NCI-H146 (cell line): ENCODE results near the gene ANKRD11.

Experiments
- DNase-seq: peaks from one replicate; lab custom pipeline; 2025; lab: John Stamatoyannopoulos, UW

ANKRD11 gene

GRCh38 chr16:89490439-89491237, at the start of gene ANKRD11:
ANKRD11 (minus strand) TSS chr16:89490561; CDS start chr16:89317019, 173,542 bp downstream.
- peak; percentile 98 for DNase-seq

- no peak for DNase-seq
These were observed 47.9 kb upstream of the ANKRD11 start for GRCh38 chr16:89538286-89538685.

- no peak for DNase-seq
These were observed 47.2 kb upstream of the ANKRD11 start for GRCh38 chr16:89537549-89537925.

GRCh38 chr16:89536886-89537548, 46.7 kb upstream of the ANKRD11 start:
- no peak for DNase-seq

- DNase-seq, result no peak
These were observed 46.0 kb upstream of the ANKRD11 start for GRCh38 chr16:89536371-89536770.

GRCh38 chr16:89534252-89534756, 43.9 kb upstream of the ANKRD11 start:
- DNase-seq, result no peak

GRCh38 chr16:89531821-89532526, 41.6 kb upstream of the ANKRD11 start:
- DNase-seq, result no peak

- no peak for DNase-seq
These were observed 40.3 kb upstream of the ANKRD11 start for GRCh38 chr16:89530401-89531381.

GRCh38 chr16:89529097-89529496, 38.7 kb upstream of the ANKRD11 start:
- no peak for DNase-seq

GRCh38 chr16:89525146-89525913, 35.0 kb upstream of the ANKRD11 start:
- no peak for DNase-seq

GRCh38 chr16:89523680-89524344, 33.5 kb upstream of the ANKRD11 start:
- DNase-seq, result no peak

GRCh38 chr16:89522287-89522686, 31.9 kb upstream of the ANKRD11 start:
- DNase-seq, result no peak

- no peak for DNase-seq
These were observed 29.5 kb upstream of the ANKRD11 start for GRCh38 chr16:89519881-89520280.

GRCh38 chr16:89517128-89517527, 26.8 kb upstream of the ANKRD11 start:
- DNase-seq, result no peak

GRCh38 chr16:89512453-89512852, 22.1 kb upstream of the ANKRD11 start:
- no peak for DNase-seq

GRCh38 chr16:89511374-89511773, 21.0 kb upstream of the ANKRD11 start:
- DNase-seq, result no peak

- DNase-seq, result no peak
These were observed 20.2 kb upstream of the ANKRD11 start for GRCh38 chr16:89510526-89510925.

- peak; percentile 76 for DNase-seq
These were observed 17.7 kb upstream of the ANKRD11 start, which contains the start of gene SPG7 for GRCh38 chr16:89507834-89508590. SPG7 (plus strand) TSS chr16:89508403; CDS start chr16:89508418, 15 bp downstream.

GRCh38 chr16:89507214-89507833, 17.0 kb upstream of the ANKRD11 start:
- DNase-seq, result no peak
